SIG-M5 treated with dmso at 0.1 percent for 504 hours (cell line): ENCODE data around the gene ALG14.

Experiments used
- DNase-seq: peaks from one replicate; lab custom pipeline; 2025; ENCODE audit not compliant: unreplicated experiment; lab: John Stamatoyannopoulos, UW

The ALG14 gene

DNA sequence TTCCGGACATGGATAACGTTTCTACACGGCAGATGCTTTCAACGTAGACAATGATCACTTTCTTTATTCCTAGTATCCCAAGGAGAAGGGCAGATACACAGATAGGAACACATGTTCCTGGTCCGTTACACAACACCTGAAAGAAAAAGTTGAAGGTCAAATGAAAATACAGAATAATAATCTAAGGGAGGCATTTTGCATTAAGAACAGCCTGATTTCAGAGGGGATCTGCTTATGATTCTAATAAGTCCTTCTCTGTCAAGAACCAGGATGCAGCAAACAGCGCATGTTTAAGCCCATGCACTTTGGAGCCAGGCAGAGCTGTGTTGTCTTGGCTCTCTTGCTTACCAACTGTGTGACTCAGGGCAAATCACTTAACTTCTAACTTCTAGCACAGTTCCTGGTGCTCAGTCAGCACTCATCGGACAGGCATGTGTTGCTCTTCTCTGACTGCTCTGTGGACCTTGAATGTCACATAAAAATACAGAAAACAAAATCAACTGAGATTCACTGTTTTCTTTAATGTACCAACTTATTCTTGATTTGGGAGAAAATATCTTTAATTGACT is 89.5 kb downstream of the ALG14 start:
- DNase-seq, result no peak

DNA sequence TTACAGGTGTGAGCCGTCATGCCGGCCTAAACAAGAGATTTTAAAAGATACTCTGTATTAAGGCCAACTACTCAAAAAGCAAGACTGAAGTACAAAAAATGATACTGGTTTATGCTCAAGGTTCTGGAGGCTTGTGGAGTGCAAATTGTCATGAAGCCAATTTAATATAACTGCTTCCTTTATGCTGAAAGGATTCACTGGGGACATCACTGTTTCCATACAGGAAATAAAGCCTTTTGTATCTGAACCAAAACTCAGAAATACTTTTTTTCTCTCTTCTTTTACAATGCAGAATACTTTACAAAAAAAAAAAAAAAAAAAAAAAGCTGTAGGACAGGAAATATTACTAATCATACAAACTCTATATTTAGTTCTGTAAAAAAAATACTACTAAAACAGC is 90.4 kb downstream of the ALG14 start:
- DNase-seq, result no peak

DNA sequence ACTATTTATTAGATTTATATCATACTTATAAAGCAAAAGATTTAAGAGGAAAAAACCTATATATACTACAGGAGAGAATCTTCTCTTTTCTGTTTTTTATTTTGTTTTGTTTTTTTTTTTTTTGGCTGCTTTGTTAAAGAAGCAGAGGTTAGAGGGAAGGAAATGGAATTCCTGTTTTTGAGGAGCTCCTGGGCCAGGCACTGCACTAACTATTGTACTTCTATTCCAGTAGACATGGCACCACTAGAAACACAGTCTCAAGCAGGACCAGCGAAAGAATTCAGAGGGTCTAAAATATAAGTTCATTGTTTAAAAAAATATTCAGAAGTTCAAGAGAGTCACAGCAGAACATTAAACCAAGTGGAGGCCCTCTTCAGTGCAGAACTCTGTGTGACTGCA is 91.2 kb downstream of the ALG14 start:
- DNase-seq, result no peak

DNA sequence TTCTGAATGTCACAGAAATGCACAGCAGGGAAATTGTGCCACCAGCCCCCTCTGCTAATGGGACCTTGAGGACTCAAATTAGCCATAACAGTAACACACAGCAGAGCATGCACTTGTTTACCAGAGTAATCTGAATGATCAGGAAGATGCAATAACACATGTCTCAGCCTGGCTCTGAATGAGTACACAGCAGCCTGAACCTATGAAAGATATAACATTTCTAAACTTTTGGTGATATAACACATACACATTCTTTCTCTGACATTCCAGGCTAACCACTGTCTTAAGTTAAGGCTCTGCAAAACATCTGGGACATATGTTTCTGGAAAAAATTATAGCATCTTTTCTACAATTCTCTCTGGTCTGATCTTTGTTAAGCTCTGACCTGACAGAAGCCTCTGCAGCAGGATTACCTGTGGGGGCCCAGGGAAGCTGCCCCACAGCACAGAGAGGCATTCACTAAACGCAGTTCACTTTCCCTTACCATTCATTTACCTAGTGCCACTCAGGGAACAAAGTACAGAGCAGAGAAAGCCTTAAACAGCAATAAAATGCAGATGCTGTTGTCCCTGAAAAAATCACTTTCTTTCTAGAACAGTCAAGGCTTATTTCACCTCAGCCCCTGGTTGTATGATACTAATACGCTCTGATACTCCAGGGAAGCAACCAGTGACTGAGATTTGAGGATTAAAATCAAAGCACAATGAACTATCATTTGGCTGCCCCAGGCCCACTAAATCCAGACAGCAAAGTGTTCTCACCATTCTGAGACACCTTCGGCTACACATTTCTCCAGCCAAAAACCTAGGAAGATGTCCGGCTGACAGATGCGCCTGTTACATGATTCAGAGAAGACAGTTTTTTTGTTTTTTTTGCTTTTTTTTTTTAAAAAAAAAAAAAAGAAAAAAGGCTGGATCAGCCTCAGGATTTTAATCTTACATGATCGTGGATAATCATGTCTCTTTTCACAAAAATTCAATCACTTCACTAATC is 91.9 kb downstream of the ALG14 start:
- DNase-seq, result no peak

DNA sequence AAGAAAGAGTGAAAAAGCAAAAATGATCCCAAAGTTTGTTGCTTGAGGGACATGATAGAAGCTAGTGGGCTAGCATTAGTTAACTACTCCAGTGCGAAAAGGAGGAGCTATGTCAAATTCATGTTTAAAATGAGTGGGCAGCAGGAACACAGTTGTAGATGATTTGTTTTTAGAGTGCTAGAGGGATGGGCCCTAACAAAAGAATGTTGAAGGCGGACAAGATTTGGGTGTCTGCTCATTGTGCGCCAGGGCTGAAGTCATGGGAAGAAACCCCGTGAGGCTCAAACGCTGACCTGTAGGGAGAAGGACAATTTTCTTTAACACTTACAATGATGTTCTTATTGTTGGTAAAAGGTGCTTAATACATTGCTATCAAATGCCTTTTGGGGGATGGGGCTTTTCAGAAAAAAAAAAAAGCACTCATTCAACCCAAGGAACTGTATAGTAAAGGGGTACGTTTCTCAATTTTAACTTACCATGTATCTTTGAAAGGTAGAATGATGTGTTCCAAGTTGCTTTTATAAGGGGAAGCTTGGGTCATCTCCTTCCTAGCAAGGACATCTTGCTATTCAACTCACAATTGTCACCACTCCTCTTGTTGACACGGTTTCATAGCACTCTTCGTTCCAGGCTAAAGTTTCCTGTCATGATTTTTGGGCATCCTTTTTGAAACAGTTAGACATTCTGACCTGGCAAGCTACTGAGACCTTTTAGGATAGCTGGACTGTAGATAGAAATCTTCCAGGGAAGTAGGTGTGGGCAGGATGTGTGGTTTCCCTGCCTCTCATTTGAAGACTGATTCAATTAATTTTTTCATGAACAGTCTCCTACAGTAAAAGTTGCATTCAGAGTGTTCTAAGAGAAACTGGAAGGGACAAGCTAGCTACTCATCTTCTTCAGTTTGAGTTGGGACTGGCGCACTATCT is 92.8 kb downstream of the ALG14 start:
- no peak for DNase-seq

DNA sequence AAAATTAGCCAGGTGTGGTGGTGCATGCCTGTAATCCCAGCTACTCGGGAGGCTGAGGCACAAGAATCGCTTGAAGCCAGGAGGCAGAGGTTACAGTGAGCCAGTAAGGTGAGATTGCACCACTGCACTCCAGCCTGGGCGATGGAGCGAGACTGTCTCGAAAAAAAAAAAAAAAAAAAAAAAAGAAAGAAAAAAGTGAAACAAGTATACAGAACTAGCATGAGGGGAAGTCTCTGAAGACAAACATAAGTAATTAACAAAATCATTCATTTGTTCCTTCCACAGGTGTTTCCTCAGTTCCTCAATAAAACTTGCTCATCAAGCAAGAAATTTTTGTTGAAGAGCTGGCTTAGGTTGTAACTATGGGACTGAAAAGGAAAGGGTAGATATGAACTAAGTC is 93.6 kb downstream of the ALG14 start:
- no peak for DNase-seq

DNA sequence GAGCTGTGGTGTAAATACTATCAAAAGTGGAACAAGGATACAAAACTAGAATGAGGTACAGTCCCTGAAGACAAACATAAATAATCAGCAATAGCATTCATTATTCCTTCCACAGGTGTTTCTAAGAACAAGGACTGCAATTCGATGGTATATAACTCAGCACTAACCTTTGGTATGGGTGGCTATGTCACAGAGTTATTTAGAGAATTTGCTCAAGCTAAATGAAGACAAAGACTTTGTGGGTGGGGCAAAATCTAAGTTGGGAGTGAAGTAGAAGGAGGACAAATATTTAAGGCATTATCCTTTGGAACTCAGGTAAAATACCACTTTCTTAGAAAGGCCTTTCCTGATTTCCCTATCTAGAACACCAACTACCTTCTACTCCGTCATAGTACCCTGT is 94.3 kb downstream of the ALG14 start:
- DNase-seq, result no peak

DNA sequence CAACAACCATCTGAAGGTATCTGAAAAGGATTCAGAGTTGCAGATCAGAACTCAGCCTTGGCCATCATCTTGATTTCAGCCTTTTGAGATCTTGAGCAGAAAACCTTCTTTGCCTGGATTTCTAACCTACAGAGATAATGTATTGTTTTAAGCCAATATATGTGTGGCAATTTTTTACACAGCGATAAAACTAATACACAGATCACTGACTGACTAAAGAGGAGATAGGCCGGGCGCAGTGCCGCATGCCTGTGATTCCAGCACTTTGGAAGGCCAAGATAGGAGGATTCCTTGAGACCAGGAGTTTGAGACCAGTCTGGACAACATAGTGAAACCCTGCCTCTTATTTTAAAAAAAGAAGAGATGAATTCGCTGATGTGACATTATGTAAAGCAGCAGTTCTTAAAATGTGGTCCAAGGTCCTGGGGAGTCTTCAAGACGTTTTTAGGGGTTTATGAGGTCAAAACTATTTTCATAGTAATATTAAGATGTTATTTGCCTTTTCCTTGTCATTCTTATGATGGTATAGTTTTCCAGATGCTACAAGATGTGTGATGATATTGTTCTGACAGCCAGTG is 95.7 kb downstream of the ALG14 start:
- DNase-seq, result no peak

DNA sequence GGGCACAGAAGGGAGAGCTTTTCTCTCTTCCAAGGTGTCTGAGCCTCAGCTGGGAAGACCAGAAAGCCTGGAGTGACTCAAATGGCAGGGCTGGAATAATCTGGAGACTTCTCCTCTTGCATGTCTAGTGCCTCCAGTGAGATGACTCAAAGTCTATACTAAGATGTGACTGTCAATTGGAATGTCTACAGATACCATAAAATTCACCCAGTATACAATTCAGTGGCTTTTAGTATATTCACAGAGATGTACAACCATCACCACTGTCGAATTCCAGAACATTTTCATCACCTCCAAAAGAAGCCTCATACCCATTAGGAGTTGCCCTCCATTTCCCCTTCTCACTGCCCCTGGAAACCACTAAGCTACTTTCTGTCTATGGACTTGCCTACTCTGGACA is 97.9 kb downstream of the ALG14 start:
- DNase-seq, result no peak

DNA sequence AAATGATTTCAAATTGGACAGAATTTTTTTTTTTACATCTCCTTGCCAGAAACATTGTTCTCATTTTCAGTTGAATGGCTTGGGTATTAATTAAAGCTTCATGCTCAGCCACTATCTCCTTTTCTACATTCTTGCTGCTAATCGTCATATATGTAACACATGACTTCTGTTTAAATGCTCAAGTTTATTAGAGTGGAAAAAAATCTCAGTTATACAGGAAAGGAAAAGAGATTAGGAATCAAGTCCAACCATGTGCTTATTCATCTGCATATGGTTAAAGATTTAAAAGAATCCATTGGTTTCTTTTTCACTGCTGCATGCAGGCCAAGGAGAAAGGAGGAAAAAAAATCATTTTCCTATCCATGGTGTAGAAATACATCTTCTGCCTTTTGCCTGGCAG is 98.5 kb downstream of the ALG14 start:
- DNase-seq, result no peak

DNA sequence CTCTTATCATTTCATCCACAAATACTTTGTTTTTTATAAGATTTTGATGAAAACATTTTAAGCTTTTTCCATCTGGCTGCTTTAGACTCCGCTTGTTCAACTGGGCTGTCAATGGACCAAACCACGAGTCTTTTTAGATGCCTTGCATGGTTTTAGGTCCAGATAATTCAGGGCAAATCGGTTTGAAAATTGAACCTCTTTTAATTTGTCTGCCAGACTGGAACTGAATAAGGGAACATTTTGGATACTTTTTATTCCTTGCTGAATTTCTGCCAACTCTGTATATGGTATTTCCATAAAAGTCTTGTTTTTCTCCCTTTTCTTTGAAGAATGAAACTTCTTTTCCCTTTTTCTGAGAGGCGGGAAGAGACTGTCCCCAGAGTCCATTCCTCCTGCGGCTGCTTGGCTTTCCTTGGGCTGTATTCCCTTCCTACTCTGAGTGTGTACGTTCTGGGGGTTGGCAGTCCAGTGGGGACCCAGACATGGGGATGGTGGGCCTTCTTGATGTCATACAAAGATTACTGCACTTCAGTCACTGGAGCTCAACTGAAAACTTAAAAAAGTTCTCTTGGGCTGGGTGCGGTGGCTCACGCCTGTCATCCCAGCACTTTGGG is 99.3 kb downstream of the ALG14 start:
- DNase-seq, result no peak

DNA sequence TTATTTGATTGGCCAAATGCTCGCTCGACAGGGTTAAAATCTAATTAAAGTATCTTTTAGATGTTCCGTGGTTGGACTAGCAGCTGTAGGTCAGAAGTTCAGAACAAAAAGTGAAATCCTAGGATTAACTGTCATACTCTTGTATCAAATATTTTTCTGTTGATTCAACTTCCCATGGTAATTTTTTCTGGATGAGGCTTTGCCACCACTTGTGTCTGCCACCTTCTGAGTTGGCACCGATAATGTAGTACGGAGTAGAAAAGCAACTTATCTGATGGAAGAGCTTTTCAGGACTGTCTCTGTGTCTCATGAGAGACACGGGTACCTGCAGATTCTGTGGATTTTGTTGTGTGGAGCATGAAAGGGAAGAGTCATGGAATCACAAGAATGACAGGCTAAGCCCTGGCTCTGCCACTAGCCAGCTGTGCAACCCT is 101.2 kb downstream of the ALG14 start:
- no peak for DNase-seq

DNA sequence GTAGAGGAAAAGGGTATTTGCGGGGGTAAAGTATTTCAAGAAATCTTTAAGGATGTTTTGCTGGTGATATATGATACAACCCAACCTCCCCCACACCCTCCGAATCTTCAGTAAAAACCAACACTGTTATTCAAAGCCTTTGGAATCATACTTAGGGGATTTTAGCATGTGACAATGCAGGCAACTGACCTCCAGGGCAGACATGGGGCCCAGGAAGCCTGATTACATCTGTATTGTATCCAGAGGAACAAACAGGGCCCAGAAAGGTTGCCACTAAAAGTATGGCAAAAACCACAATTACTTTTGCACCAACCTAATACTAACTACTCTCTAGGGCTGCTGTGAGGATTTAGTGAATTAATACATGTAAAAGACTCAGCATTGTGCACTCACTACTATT is 102.0 kb downstream of the ALG14 start:
- no peak for DNase-seq

DNA sequence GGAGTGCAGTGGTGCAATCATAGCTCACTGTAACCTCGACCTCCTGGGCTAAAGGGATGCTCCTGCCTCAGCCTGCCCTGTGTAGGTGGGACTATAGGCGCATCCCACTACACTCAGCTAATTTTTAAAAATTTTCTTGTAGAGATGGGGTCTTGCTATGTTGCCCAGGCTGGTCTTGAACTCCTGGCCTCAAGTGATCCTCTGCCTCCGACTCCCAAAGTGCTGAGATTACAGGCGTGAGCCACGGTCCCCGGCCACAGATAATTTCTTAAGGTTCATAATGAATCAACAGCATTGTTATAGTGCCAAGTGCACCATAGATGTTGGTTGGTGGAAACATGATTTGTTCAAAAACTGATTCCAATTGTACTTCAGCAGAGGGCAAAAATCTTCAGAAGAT is 103.6 kb downstream of the ALG14 start:
- DNase-seq, result no peak

DNA sequence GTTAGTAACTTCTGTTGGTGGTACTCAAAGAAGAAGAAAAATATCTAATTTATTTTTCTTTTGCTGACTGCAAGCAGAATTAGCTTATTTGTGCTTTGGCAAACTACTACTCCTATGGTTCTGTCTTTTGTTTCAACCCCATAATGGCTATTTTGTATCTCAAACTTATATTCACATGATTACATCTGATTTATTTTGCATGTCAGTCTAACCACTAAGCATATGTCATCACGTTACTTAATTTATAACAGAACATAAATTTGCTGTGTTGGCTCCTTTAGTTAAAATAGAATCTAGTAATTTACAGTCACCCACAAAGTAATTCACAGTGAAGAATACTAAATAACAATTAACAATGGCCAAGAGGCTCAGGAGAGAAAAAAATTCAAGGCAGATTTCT is 106.7 kb downstream of the ALG14 start:
- DNase-seq, result no peak

DNA sequence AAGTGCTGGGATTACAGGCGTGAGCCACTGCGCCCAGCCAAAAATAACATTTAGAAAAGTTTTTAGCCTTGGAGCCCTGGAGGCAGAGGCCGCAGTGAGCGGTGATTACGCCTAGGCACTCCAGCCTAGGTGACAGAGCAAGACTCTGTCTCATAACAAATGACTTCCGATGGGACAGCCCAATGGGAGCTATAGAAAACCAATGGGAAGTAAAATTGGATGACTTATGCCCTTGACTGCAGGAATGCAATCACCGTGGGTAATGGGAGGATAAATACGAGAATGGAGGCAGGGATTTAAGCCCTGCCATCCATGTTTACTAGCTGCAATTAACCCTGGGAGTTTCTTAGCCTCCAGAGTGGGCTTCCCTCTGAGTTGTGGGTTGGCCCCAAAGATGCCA is 108.9 kb downstream of the ALG14 start:
- DNase-seq, result no peak

DNA sequence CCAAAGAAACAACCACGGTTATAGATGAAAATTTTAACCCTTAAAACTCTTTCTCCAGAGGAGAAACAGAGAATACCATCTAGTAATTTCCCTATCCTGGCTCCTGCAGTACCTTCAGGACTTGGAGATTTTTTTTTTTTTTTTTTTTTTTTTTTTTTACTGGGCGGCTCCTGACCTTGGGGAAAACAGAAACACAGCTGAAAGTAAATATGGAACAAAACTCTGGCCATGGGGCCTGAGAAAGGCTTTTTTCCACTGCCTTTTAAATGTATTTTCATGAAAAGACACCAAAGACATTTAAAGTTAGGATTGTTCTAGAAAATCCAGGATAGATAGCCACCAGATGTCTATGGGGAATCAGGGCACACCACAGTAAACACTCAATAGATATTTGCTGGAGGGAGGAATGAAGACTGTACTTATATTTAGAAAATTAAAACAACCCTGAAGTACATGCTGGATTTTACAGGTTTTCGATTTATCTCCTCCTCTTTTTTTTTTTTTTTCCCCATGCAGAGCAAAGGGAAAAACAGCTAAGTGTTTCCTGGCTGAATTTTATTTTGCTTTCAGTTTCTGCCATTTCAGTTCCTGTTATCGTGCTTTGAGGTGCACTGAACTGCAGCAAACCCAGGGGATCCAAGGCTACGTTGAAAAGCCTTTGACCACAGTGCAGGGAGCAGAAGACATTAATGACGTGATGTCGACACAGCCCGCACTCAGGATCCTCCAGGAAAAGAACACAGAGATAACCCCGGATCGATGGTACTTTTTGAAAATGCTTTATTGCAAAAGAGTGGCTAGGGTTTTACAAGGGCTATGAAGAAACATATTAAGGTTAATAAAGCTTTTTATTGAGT is 110.1 kb downstream of the ALG14 start:
- peak; percentile 73 for DNase-seq

DNA sequence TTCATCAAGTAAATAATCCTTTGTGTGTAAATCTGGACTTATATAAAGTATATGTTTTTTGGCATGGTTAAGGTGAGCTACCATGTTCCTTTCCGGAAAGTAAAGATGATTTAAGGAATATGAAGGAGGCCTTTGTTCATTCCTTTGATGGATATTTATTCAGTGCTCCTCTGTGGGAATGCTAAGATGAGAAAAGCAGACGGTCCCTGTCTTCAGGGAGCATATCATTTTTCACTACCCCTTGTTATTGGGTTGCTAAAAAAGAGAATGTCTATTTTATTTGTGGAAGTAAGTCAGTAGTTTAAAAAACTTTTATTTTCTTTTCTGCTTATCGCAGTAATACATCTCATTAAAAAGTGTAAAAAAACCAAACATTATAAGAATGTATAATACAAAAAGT is 110.8 kb downstream of the ALG14 start:
- DNase-seq, result no peak

DNA sequence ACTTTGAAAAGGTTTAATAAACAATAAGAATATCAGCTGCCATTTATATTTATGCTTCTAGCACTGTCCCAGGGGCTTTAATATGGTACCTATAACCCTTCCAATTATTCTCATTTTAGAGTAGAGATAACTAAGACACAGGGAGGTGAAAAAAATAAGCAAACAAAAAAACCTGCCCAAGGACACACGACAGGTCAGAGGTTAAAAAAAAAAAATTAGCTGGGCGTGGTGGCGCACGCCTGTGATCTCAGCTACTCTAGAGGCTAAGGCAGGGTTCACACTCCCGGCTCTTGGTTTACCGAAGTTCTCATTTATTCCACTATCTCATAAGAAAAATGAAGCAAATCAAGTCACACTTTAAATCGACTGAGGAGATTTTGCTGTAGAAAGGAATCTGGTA is 111.2 kb downstream of the ALG14 start:
- DNase-seq, result no peak

DNA sequence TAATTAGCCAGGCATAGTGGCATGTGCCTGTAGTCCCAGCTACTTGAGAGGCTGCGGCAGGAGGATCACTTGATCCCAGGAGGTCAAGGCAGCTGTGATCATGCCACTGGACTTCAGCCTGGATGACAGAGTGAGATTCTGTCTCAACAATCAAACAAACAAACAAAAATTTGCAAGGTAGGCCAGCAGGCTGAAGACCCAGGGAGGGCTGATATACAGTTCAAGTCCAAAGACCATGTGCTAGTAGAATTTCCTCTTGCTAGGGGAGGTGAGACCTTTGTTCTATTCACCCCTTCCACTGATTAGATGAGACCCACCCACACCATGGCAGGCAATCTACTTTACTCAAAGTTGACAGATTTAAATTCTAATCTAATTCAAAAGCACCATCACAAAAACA is 114.7 kb downstream of the ALG14 start:
- DNase-seq, result no peak
